Gastroesophageal sphincter (tissue), 3 donors: Measurements from ENCODE around the gene SLC8A1.

Experiments used
- CTCF ChIP-seq, 4 experiments: fragments of 200-600 bp in 2 of 4; fragments of 450-650 bp in 2 of 4; sonication (generic) in 1 of 4; IDR thresholded peaks; one replicate each; pipeline ENCODE4 v1.5.1; 2017 to 2019; ENCODE audit warnings: antibody characterized with exemption in 4 of 4, mild to moderate bottlenecking in 2 of 4, moderate library complexity in 2 of 4
- EP300 ChIP-seq: sonication (generic); formaldehyde crosslinking; IDR thresholded peaks from one replicate; pipeline ENCODE4 v1.6.1; 2017; ENCODE audit warnings: antibody characterized with exemption, mild to moderate bottlenecking
- POLR2A ChIP-seq, 2 donors: fragments of 450-650 bp; IDR thresholded peaks; one replicate each; pipeline ENCODE4 v1.6.1; 2017; ENCODE audit warnings: antibody characterized with exemption in 2 of 2, mild to moderate bottlenecking in 2 of 2, moderate library complexity in 1 of 2

- TF ChIP-seq CTCF (IDR thresholded peaks at IDR 0.05) (no peak), POLR2A (IDR thresholded peaks at IDR 0.05) (no peak), EP300 (no peak)
These were observed 108.0 kb downstream of the SLC8A1 start for GRCh38 chr2:40343902-40344301.
